Breast epithelium (tissue), 4 donors: ENCODE results near the gene ERGIC1. TPM values are rescaled to one million over a fixed set of nuclear protein-coding genes. Genes with fewer than 3 reads are reported as not detected.

Experiments used
- DNase-seq, 2 donors: peaks; one replicate each; pipeline ENCODE4 v3.0.0-alpha.2; 2019; ENCODE audit warnings: low spot score in 2 of 2
- H3K27ac ChIP-seq, 2 donors: fragments of 200-600 bp; sonication (generic) in 1 of 2; one replicate each; pipeline ENCODE4 v1.5.1; 2016 to 2019; ENCODE audit warnings: mild to moderate bottlenecking in 1 of 2
- H3K27me3 ChIP-seq, 2 donors: fragments of 200-600 bp; sonication (generic) in 1 of 2; one replicate each; pipeline versions ENCODE4 v1.5.1 to v1.6.0; 2017 to 2019; ENCODE audit warnings: control low read depth in 1 of 2, mild to moderate bottlenecking in 1 of 2
- H3K36me3 ChIP-seq: fragments of 200-600 bp; one replicate; pipeline ENCODE4 v1.5.1; 2019
- H3K4me1 ChIP-seq, 2 donors: fragments of 200-600 bp; sonication (generic); one replicate each; pipeline ENCODE4 v1.5.1; 2016 to 2019; ENCODE audit warnings: control low read depth in 1 of 2
- H3K4me3 ChIP-seq, 3 donors: fragments of 200-600 bp; sonication (generic); 1 replicate in 2 of 3; 2 replicates in 1 of 3; pipeline ENCODE4 v1.5.1; 2016 to 2019; ENCODE audit warnings: mild to moderate bottlenecking in 3 of 3, moderate library complexity in 2 of 3
- H3K9me3 ChIP-seq, 2 donors: fragments of 200-600 bp; sonication (generic) in 1 of 2; one replicate each; pipeline ENCODE4 v1.5.1; 2016 to 2019; ENCODE audit warnings: control low read depth in 1 of 2
- CTCF ChIP-seq, 3 donors: fragments of 450-650 bp; IDR thresholded peaks; one replicate each; pipeline ENCODE4 v1.5.1; 2016 to 2017; ENCODE audit warnings: antibody characterized with exemption in 3 of 3, mild to moderate bottlenecking in 3 of 3, moderate library complexity in 3 of 3
- POLR2A ChIP-seq: fragments of 450-650 bp; IDR thresholded peaks from one replicate; pipeline ENCODE4 v1.6.1; 2016; ENCODE audit warnings: antibody characterized with exemption, mild to moderate bottlenecking, moderate library complexity
- POLR2AphosphoS5 ChIP-seq, 3 donors: sonication (generic); formaldehyde crosslinking; IDR thresholded peaks; one replicate each; pipeline ENCODE4 v1.6.1; 2017; ENCODE audit warnings: antibody characterized with exemption in 3 of 3
- intact Hi-C: fragments of 100-400 bp; cut with DNase I; formaldehyde crosslinking; loops from one replicate; pipeline ENCODE4 v1.15.1; 2023; ENCODE audit warnings: low total_unique reads
- total RNA-seq, 3 donors: library from RNA; depleted of rRNA; stranded (reverse); fragments of >200 nt; gene quantifications; one replicate each; pipeline ENCODE4 v1.1.0, GENCODE V29; 2016

The ERGIC1 gene
- total RNA-seq, 3 donors from 2014 or later, result 86.6 to 139 (median 95.2) TPM

GRCh38 chr5:172935096-172935495 is 101.0 kb downstream of the ERGIC1 start:
- peaks cover 0 to 3% of the 10 kb centered on the region in 2 donors for H3K4me1 ChIP-seq
- intact Hi-C loops, result no loop called here
- H3K36me3 ChIP-seq, result no peaks in the 10 kb centered on the region
- TF ChIP-seq POLR2A (no peak), POLR2AphosphoS5 (IDR thresholded peaks at IDR 0.05) (no peak), CTCF (IDR thresholded peaks at IDR 0.05) (no peak)
- no peak overlapping the region for H3K4me3 ChIP-seq
- DNase-seq, result no peak
- H3K27ac ChIP-seq, result no peak overlapping the region
- no peaks in the 10 kb centered on the region for H3K27me3 ChIP-seq
- no peaks in the 10 kb centered on the region for H3K9me3 ChIP-seq

GRCh38 chr5:172936401-172936800 is 102.3 kb downstream of the ERGIC1 start:
- Histone ChIP-seq H3K4me1 (peaks cover 0 to 3% of the 10 kb centered on the region in 2 donors), H3K27ac (no peak overlapping the region), H3K4me3 (no peak overlapping the region), H3K36me3 (no peaks in the 10 kb centered on the region), H3K9me3 (no peaks in the 10 kb centered on the region), H3K27me3 (no peaks in the 10 kb centered on the region)
- no peak for DNase-seq
- intact Hi-C loops, result no loop called here
- TF ChIP-seq POLR2AphosphoS5 (IDR thresholded peaks at IDR 0.05) (no peak), POLR2A (no peak), CTCF (IDR thresholded peaks at IDR 0.05) (no peak)

- H3K36me3 ChIP-seq, result no peaks in the 10 kb centered on the region
- intact Hi-C loops, result no loop called here
- DNase-seq, result no peak
Observed at GRCh38 chr5:172939071-172939470, 105.0 kb downstream of the ERGIC1 start.

GRCh38 chr5:172939611-172940267 is 105.7 kb downstream of the ERGIC1 start:
- DNase-seq, result no peak
- intact Hi-C loops, result loop anchor here (10.0 kb wide), 1 partner anchor 475 kb away; no protein-coding TSS in a partner anchor
- no peaks in the 10 kb centered on the region for H3K36me3 ChIP-seq
- H3K4me1 ChIP-seq, result no peaks in the 10 kb centered on the region
- H3K27me3 ChIP-seq, result no peaks in the 10 kb centered on the region
- no peak overlapping the region for H3K27ac ChIP-seq
- H3K4me3 ChIP-seq, result no peak overlapping the region
- H3K9me3 ChIP-seq, result no peaks in the 10 kb centered on the region
- no peak for TF ChIP-seq POLR2AphosphoS5 (IDR thresholded peaks at IDR 0.05)
- no peak for TF ChIP-seq POLR2A
- no peak for TF ChIP-seq CTCF (IDR thresholded peaks at IDR 0.05)

More at GRCh38 chr5:172939071-172939470, 105.0 kb downstream of the ERGIC1 start:
- Histone ChIP-seq H3K27me3 (no peaks in the 10 kb centered on the region), H3K4me1 (no peaks in the 10 kb centered on the region), H3K9me3 (no peaks in the 10 kb centered on the region), H3K4me3 (no peak overlapping the region), H3K27ac (no peak overlapping the region)
- no peak for TF ChIP-seq POLR2A

- no peaks in the 10 kb centered on the region for H3K4me1 ChIP-seq
- no peak overlapping the region for H3K27ac ChIP-seq
- H3K27me3 ChIP-seq, result no peaks in the 10 kb centered on the region
- no peaks in the 10 kb centered on the region for H3K36me3 ChIP-seq
- intact Hi-C loops, result loop anchor here (10.0 kb wide), 1 partner anchor 476 kb away; no protein-coding TSS in a partner anchor
- TF ChIP-seq POLR2A (no peak), POLR2AphosphoS5 (IDR thresholded peaks at IDR 0.05) (no peak), CTCF (IDR thresholded peaks at IDR 0.05) (no peak)
- H3K4me3 ChIP-seq, result no peak overlapping the region
- DNase-seq, result no peak
- no peaks in the 10 kb centered on the region for H3K9me3 ChIP-seq
Observed at GRCh38 chr5:172940268-172941066, 106.4 kb downstream of the ERGIC1 start.
